HFFc6 (cell line): ENCODE data around the gene EVC. TPM values are rescaled to one million over a fixed set of nuclear protein-coding genes. Genes with fewer than 3 reads are reported as not detected.
"Not testable (repeated sequence)": the region's sequence is repeated elsewhere in the genome, so short reads cannot be mapped to it uniquely, and the experiment has no call there.

Source experiments
- DNase-seq: peaks from one replicate; pipeline ENCODE4 v3.0.0-alpha.2; 2018
- H3K27ac Mint-ChIP-seq: 2 replicates; pipeline ENCODE4 v1.8.0; 2020; ENCODE audit warnings: mild to moderate bottlenecking, mixed read lengths
- H3K27me3 Mint-ChIP-seq: 2 replicates; pipeline ENCODE4 v1.8.0; 2021; ENCODE audit warnings: mild to moderate bottlenecking, moderate library complexity, mixed read lengths; ENCODE audit not compliant: insufficient read depth
- H3K36me3 Mint-ChIP-seq: 2 replicates; pipeline ENCODE4 v1.8.0; 2021; ENCODE audit warnings: low read depth, mixed read lengths
- H3K4me1 Mint-ChIP-seq: 2 replicates; pipeline ENCODE4 v1.8.0; 2020; ENCODE audit warnings: low read depth, mixed read lengths
- H3K4me3 Mint-ChIP-seq: 2 replicates; pipeline ENCODE4 v1.8.0; 2020; ENCODE audit warnings: mild to moderate bottlenecking, moderate library complexity, mixed read lengths
- H3K9me3 Mint-ChIP-seq: 2 replicates; pipeline ENCODE4 v1.8.0; 2020; ENCODE audit warnings: mild to moderate bottlenecking, mixed read lengths
- CTCF ChIP-seq: fragments of 200-600 bp; sonication (generic); IDR thresholded peaks from 2 replicates; pipeline ENCODE4 v1.5.0; 2021; ENCODE audit warnings: antibody characterized with exemption, mild to moderate bottlenecking
- total RNA-seq, 6 experiments: library from RNA; stranded (reverse); fragmentation: NEBNext Ultra II Directional; extraction: Animal tissue kit (Norgen Biotek cat#: 25700); gene quantifications; 2 replicates in 1 of 6; 3 replicates in 5 of 6; pipeline ENCODE4 v1.2.3, GENCODE V29; 2021

EVC gene
- total RNA-seq, 6 experiments from 2014 or later, result 30.7 to 40.9 (median 33.7) TPM

GRCh38 chr4:5843573-5844530 is 132.9 kb downstream of the EVC start:
- H3K4me1 Mint-ChIP-seq, result no peaks in the 10 kb centered on the region
- H3K27ac Mint-ChIP-seq, result no peak overlapping the region
- peaks cover 27% of the 10 kb centered on the region for H3K27me3 Mint-ChIP-seq
- H3K4me3 Mint-ChIP-seq, result no peak overlapping the region
- no peaks in the 10 kb centered on the region for H3K36me3 Mint-ChIP-seq
- no peak for TF ChIP-seq CTCF
- H3K9me3 Mint-ChIP-seq, result peaks cover 6% of the 10 kb centered on the region; the same call in 1 of the 2 replicates
- no peak for DNase-seq

- H3K36me3 Mint-ChIP-seq, result no peaks in the 10 kb centered on the region
- H3K9me3 Mint-ChIP-seq, result peaks cover 6% of the 10 kb centered on the region; the same call in 1 of the 2 replicates
These were observed 134.3 kb downstream of the EVC start for GRCh38 chr4:5845035-5845905.

DNA sequence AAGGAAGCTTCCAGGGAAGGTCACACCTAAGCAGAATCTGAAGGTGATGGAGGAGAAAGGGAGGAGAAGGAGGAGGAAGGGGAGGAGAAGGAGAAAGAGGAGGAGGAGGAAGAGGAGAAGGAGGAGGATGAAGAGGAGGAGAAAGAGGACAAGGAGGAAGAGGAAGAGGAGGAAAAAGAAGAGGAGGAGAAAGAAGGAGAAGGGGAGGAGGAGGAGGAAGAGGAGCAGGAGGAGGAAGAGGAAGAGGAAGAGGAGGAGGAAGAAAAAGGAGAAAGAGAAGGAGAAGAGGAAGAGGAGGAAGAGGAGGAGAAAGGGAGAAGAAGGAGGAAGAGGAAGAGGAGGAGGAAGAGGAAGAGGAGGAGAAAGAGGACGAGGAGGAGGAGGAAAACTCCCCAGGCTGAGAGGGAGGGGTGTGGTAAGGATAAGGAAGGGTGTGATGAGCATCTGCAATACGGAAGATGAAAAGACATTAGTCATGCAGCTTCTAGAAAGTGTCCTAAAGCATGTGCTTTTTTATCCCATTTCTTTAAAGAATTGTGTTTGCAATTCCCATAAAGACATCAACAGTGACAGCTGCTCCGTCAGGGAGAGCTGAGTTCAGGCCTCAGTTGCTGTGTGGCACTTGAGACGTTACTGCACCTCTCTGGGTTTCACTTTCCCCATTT is 140.8 kb downstream of the EVC start:
- H3K36me3 Mint-ChIP-seq, result no peaks in the 10 kb centered on the region
- H3K4me3 Mint-ChIP-seq, result no peak overlapping the region
- DNase-seq, result no peak
- no peak overlapping the region for H3K27ac Mint-ChIP-seq
- no peaks in the 10 kb centered on the region; the same call in 1 of the 2 replicates for H3K9me3 Mint-ChIP-seq
- no peaks in the 10 kb centered on the region for H3K4me1 Mint-ChIP-seq
- no peak for TF ChIP-seq CTCF
- H3K27me3 Mint-ChIP-seq, result peaks cover 37% of the 10 kb centered on the region

More at GRCh38 chr4:5845035-5845905, 134.3 kb downstream of the EVC start:
- Mint-ChIP-seq H3K4me1 (no peaks in the 10 kb centered on the region), H3K27me3 (peaks cover 33% of the 10 kb centered on the region), H3K4me3 (no peak overlapping the region), H3K27ac (no peak overlapping the region)
- no peak for DNase-seq
- no peak for TF ChIP-seq CTCF

GRCh38 chr4:5852523-5853202 is 141.7 kb downstream of the EVC start:
- TF ChIP-seq CTCF, result no peak
- H3K27me3 Mint-ChIP-seq, result peaks cover 28% of the 10 kb centered on the region
- DNase-seq, result no peak
- no peaks in the 10 kb centered on the region for H3K36me3 Mint-ChIP-seq
- H3K27ac Mint-ChIP-seq, result no peak overlapping the region
- H3K9me3 Mint-ChIP-seq, result no peaks in the 10 kb centered on the region; the same call in 1 of the 2 replicates
- H3K4me3 Mint-ChIP-seq, result no peak overlapping the region
- H3K4me1 Mint-ChIP-seq, result no peaks in the 10 kb centered on the region

DNA sequence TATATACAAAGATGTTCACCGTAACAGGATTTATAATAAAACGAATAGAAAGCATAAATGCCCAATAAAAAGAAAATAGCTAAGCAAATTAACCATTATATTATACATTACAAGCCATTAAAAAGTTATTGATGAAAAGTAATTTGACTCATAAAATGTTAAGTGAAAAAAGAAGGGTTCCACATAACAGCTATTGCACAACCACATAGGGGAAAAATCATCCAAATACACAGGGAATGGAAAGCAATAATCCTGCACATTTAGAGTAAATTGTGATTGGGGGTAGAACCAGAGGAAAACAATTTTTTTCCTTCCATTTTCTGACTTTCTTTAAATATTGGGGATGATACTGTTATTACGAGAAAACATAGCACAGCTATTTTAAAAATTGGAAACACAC is 143.9 kb downstream of the EVC start:
- H3K4me3 Mint-ChIP-seq, result no peak overlapping the region
- no peaks in the 10 kb centered on the region for H3K36me3 Mint-ChIP-seq
- H3K9me3 Mint-ChIP-seq, result no peaks in the 10 kb centered on the region
- no peak overlapping the region for H3K27ac Mint-ChIP-seq
- no peaks in the 10 kb centered on the region for H3K4me1 Mint-ChIP-seq
- no peak for TF ChIP-seq CTCF
- H3K27me3 Mint-ChIP-seq, result peaks cover 20% of the 10 kb centered on the region
- DNase-seq, result no peak

GRCh38 chr4:5856362-5856761 is 145.4 kb downstream of the EVC start:
- not testable (repeated sequence) for H3K9me3 Mint-ChIP-seq, H3K27ac Mint-ChIP-seq, DNase-seq, H3K4me1 Mint-ChIP-seq, H3K36me3 Mint-ChIP-seq, H3K4me3 Mint-ChIP-seq
- H3K27me3 Mint-ChIP-seq, result peaks cover 12% of the 10 kb centered on the region
